Hepatocyte (in vitro differentiated cells): ENCODE data around the gene CEP78. TPM values are rescaled to one million over a fixed set of nuclear protein-coding genes. Genes with fewer than 3 reads are reported as not detected.

Experiments used
- DNase-seq: peaks from one replicate; pipeline ENCODE4 v3.0.0-alpha.2; 2016; ENCODE audit warnings: low spot score
- H2AFZ ChIP-seq: fragments of 200-600 bp; sonication (generic); 2 replicates; pipeline ENCODE4 v1.6.0; 2016; ENCODE audit warnings: antibody characterized with exemption, mild to moderate bottlenecking
- H3K27ac ChIP-seq: fragments of 200-600 bp; sonication (generic); 2 replicates; pipeline ENCODE4 v1.5.1; 2016; ENCODE audit warnings: mild to moderate bottlenecking
- H3K27me3 ChIP-seq: fragments of 200-600 bp; sonication (generic); 2 replicates; pipeline ENCODE4 v1.6.1; 2016
- H3K36me3 ChIP-seq: fragments of 200-600 bp; sonication (generic); replicated peaks from 2 replicates; pipeline ENCODE4 v1.5.1; 2016; ENCODE audit warnings: low read depth; ENCODE audit not compliant: insufficient read depth
- H3K4me1 ChIP-seq: fragments of 200-600 bp; sonication (generic); 2 replicates; pipeline ENCODE4 v1.5.1; 2016; ENCODE audit warnings: mild to moderate bottlenecking, moderate library complexity; ENCODE audit not compliant: insufficient read depth
- H3K4me2 ChIP-seq: fragments of 200-600 bp; sonication (generic); 2 replicates; pipeline ENCODE4 v1.6.0; 2016
- H3K4me3 ChIP-seq: fragments of 200-600 bp; sonication (generic); 2 replicates; pipeline ENCODE4 v1.5.1; 2016; ENCODE audit warnings: mild to moderate bottlenecking
- H3K79me2 ChIP-seq: fragments of 200-600 bp; sonication (generic); 2 replicates; pipeline ENCODE4 v1.6.0; 2017; ENCODE audit warnings: mild to moderate bottlenecking
- H3K9me2 ChIP-seq: fragments of 200-600 bp; sonication (generic); replicated peaks from 2 replicates; pipeline ENCODE4 v1.6.0; 2017; ENCODE audit warnings: mild to moderate bottlenecking; ENCODE audit not compliant: insufficient read depth
- H3K9me3 ChIP-seq: fragments of 200-600 bp; sonication (generic); 2 replicates; pipeline ENCODE4 v1.5.1; 2016; ENCODE audit warnings: low read depth, mild to moderate bottlenecking
- H4K20me1 ChIP-seq: fragments of 200-600 bp; sonication (generic); 2 replicates; pipeline ENCODE4 v1.6.0; 2016; ENCODE audit warnings: mild to moderate bottlenecking; ENCODE audit not compliant: insufficient read depth, poor library complexity, severe bottlenecking
- EZH2 ChIP-seq: fragments of 200-600 bp; sonication (generic); IDR thresholded peaks from 2 replicates; pipeline ENCODE4 v1.6.1; 2016; ENCODE audit warnings: antibody characterized with exemption, mild to moderate bottlenecking, borderline replicate concordance
- EZH2phosphoT487 ChIP-seq: fragments of 200-600 bp; sonication (generic); IDR thresholded peaks from one replicate; pipeline ENCODE4 v1.6.1; 2018; ENCODE audit warnings: antibody characterized with exemption, mild to moderate bottlenecking, low read depth, moderate library complexity; ENCODE audit not compliant: unreplicated experiment, severe bottlenecking
- WGBS: methylation state at CpG from one replicate; pipeline ENCODE4 v1.1.6; 2016; ENCODE audit warnings: low lambda C conversion rate; ENCODE audit errors: missing lambda C conversion rate; 5-methylcytosine and 5-hydroxymethylcytosine counted together
- polyA plus RNA-seq: library from polyadenylated mRNA; unstranded; fragments of >200 nt; fragmentation: Nextera tagmentation; extraction: Ambion mirVana; gene quantifications from 2 replicates; pipeline ENCODE4 v1.2.1, GENCODE V29; 2016
- total RNA-seq: library from RNA; depleted of rRNA; stranded (reverse); fragments of >200 nt; gene quantifications from 2 replicates; pipeline ENCODE4 v1.2.3, GENCODE V29; 2014
- TF ChIP-seq, protein P1 (sequence below): fragments of 200-600 bp; sonication (generic); IDR thresholded peaks from 2 replicates; pipeline ENCODE4 v1.5.1; 2016; ENCODE audit warnings: antibody characterized with exemption, mild to moderate bottlenecking; ENCODE audit not compliant: poor library complexity

Gene CEP78
- total and polyA plus RNA-seq, 2 experiments from 2014 or later = 8.1 to 17.2 TPM

DNA sequence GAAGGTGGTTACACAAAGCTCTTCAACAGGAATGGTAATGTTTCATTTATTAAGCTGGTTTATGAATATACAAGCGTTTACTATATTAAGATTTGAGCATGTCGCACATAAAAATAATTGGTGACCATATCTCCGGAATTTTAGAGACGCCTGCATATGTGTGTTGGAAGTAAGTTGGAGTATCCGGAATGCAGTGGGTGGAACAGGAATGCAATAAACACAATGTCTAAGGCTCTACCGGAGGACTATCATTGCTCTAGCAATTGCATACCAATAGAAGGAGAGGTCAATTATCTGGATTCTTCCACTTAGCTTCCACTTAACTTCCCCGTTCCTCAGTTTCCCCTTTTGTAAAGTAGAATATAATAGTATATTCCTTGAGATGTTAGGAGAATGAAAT, 1.1 kb upstream of the CEP78 start:
- TF ChIP-seq EZH2phosphoT487 (no peak), EZH2 (no peak)
- TF ChIP-seq, protein P1, sequence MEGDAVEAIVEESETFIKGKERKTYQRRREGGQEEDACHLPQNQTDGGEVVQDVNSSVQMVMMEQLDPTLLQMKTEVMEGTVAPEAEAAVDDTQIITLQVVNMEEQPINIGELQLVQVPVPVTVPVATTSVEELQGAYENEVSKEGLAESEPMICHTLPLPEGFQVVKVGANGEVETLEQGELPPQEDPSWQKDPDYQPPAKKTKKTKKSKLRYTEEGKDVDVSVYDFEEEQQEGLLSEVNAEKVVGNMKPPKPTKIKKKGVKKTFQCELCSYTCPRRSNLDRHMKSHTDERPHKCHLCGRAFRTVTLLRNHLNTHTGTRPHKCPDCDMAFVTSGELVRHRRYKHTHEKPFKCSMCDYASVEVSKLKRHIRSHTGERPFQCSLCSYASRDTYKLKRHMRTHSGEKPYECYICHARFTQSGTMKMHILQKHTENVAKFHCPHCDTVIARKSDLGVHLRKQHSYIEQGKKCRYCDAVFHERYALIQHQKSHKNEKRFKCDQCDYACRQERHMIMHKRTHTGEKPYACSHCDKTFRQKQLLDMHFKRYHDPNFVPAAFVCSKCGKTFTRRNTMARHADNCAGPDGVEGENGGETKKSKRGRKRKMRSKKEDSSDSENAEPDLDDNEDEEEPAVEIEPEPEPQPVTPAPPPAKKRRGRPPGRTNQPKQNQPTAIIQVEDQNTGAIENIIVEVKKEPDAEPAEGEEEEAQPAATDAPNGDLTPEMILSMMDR = no peak
- no peak for DNase-seq

DNA sequence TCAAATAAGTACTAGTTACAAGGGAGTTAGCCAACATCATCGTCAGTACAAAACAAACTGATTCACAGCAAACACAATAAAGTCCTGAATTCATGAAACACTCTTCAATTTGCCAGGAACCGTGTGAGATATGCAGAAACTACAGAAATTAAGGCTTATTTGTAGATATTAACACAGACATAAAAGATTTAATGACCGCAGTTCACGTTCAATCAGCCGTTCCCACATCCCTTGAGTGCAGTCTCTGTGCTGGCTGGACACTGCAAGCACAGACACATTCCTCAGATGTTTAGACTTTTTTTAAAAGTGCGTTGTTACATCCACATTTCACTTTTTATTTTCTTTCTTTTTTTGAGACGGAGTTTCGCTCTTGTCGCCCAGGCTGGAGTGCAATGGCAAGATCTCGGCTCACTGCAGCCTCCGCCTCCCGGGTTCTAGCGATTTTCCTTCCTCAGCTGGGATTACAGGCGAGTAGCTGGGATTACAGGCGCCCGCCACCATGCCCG, 566 bp upstream of the CEP78 start:
- Histone ChIP-seq H3K36me3 (no peaks in the 10 kb centered on the region), H2AFZ (peak overlapping the region; percentile 90), H3K27me3 (no peaks in the 10 kb centered on the region), H3K27ac (peak overlapping the region; percentile 93), H3K79me2 (peaks cover 13% of the 10 kb centered on the region), H3K4me3 (peak overlapping the region; percentile 68), H4K20me1 (no peaks in the 10 kb centered on the region), H3K4me2 (peak overlapping the region; percentile 86), H3K4me1 (peaks cover 6% of the 10 kb centered on the region), H3K9me2 (no peaks in the 10 kb centered on the region), H3K9me3 (no peaks in the 10 kb centered on the region)
- no peak for DNase-seq
- no peak for TF ChIP-seq EZH2
- TF ChIP-seq, protein P1 = no peak
- TF ChIP-seq EZH2phosphoT487 = no peak
- 4% methylated on average over 17 of the region's 17 CpGs for WGBS

More for the DNA sequence above, 1.1 kb upstream of the CEP78 start:
- no peaks in the 10 kb centered on the region for H3K36me3 ChIP-seq
- peak overlapping the region; percentile 68 for H3K4me3 ChIP-seq
- 58% methylated on average over 7 of the region's 7 CpGs for WGBS
- peak overlapping the region; percentile 93 for H3K27ac ChIP-seq
- H3K79me2 ChIP-seq = peaks cover 13% of the 10 kb centered on the region
- peak overlapping the region; percentile 86 for H3K4me2 ChIP-seq
- no peaks in the 10 kb centered on the region for H3K9me3 ChIP-seq
- no peaks in the 10 kb centered on the region for H3K27me3 ChIP-seq
- no peaks in the 10 kb centered on the region for H4K20me1 ChIP-seq
- peak overlapping the region; percentile 90 for H2AFZ ChIP-seq
- no peaks in the 10 kb centered on the region for H3K9me2 ChIP-seq
- H3K4me1 ChIP-seq = peaks cover 6% of the 10 kb centered on the region

DNA sequence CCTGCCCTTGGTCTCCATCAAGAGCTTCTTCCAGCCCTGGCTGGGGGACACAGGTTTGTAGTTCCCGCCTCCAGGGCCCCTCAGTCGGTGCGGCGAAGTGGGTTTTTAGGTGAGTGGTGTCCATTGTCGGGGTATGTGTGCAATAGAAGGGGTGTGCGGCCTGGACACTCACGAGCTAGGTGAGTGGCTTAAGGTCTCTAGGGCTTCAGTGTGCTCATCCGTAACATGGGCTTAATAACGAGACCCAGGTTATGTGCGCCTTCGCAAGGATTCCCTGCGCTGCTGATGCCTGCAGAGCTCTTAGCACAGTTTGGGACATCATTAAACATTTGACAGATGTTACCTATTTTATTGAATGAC, 656 bp downstream of the CEP78 start:
- peaks cover 6% of the 10 kb centered on the region for H3K4me1 ChIP-seq
- no peaks in the 10 kb centered on the region for H3K9me2 ChIP-seq
- no peaks in the 10 kb centered on the region for H3K36me3 ChIP-seq
- no peaks in the 10 kb centered on the region for H3K27me3 ChIP-seq
- no peaks in the 10 kb centered on the region for H4K20me1 ChIP-seq
- peak overlapping the region; percentile 93 for H3K27ac ChIP-seq
- H2AFZ ChIP-seq = peak overlapping the region; percentile 90
- TF ChIP-seq, protein P1 = no peak
- TF ChIP-seq EZH2phosphoT487 (no peak), EZH2 (no peak)
- WGBS = 3% methylated on average over 12 of the region's 12 CpGs
- H3K4me2 ChIP-seq = peak overlapping the region; percentile 86
- peak overlapping the region; percentile 68 for H3K4me3 ChIP-seq
- no peaks in the 10 kb centered on the region for H3K9me3 ChIP-seq
- H3K79me2 ChIP-seq = peaks cover 13% of the 10 kb centered on the region
- DNase-seq = no peak
